NOMO-1 treated with DMSO at 0.1 percent for 48 hours (cell line): ENCODE results near the gene OBP2B.

Experiments used
- DNase-seq: peaks from one replicate; lab custom pipeline; 2025; ENCODE audit not compliant: unreplicated experiment; lab: John Stamatoyannopoulos, UW

Gene OBP2B

GRCh38 chr9:133169102-133169501 lies 39.9 kb downstream of the OBP2B start:
- DNase-seq = no peak

GRCh38 chr9:133168432-133168831 lies 40.6 kb downstream of the OBP2B start:
- no peak for DNase-seq

GRCh38 chr9:133167769-133168168 lies 41.3 kb downstream of the OBP2B start:
- DNase-seq = no peak

- no peak for DNase-seq
Observed at GRCh38 chr9:133167096-133167730, 41.8 kb downstream of the OBP2B start.

GRCh38 chr9:133166392-133166791 lies 42.7 kb downstream of the OBP2B start:
- no peak for DNase-seq

GRCh38 chr9:133165452-133165730 lies 43.7 kb downstream of the OBP2B start:
- no peak for DNase-seq

- DNase-seq = no peak
Observed at GRCh38 chr9:133164191-133164590, 44.9 kb downstream of the OBP2B start.

- DNase-seq = peak; percentile 75
Observed at GRCh38 chr9:133163504-133164172, 45.4 kb downstream of the OBP2B start, which contains the start of gene GBGT1. Gene GBGT1 (minus strand): TSS chr9:133163914. CDS start chr9:133162412, 1,502 bp downstream.

GRCh38 chr9:133162861-133163503 lies 46.1 kb downstream of the OBP2B start:
- DNase-seq = no peak

GRCh38 chr9:133161547-133161950 lies 47.5 kb downstream of the OBP2B start:
- no peak for DNase-seq

GRCh38 chr9:133160742-133161546 lies 48.1 kb downstream of the OBP2B start:
- peak; percentile 28 for DNase-seq

- no peak for DNase-seq
Observed at GRCh38 chr9:133158695-133159094, 50.4 kb downstream of the OBP2B start.
